ENCODE results near the gene MFRP.

GRCh38 chr11:119366690-119367620, 20.4 kb upstream of the MFRP start:
- TF ChIP-seq POLR2A (IDR thresholded peaks at IDR 0.05) (no peak), CTCF (IDR thresholded peaks at IDR 0.05) (no peak)
